NCI-H2196 treated with DMSO at 0.1 percent for 48 hours (cell line): Measurements from ENCODE around the gene LCN6.
"Not testable (repeated sequence)": the region's sequence is repeated elsewhere in the genome, so short reads cannot be mapped to it uniquely, and the experiment has no call there.

ENCODE experiments used
- DNase-seq: peaks from one replicate; lab custom pipeline; 2025; ENCODE audit not compliant: unreplicated experiment; lab: John Stamatoyannopoulos, UW

Gene LCN6, protein sequence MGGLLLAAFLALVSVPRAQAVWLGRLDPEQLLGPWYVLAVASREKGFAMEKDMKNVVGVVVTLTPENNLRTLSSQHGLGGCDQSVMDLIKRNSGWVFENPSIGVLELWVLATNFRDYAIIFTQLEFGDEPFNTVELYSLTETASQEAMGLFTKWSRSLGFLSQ

DNA sequence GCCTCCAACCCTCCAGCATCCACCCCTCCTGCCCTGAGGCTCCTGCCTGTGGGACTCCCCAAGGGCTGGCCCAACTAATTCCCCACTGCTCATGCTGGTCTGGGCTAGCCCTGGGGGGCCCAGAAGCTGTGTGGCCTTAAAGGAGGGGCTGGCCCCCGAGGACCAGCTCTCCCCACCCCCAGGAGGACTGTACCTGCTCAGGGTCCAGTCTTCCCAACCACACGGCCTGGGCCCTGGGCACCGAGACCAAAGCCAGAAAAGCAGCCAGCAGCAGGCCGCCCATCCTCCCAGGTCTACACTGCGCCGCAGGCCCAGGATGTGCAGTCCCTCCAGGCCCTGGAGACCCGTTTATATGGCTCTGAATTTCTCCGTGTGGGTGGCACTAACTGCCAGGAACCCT, at the start of gene LCN6:
Gene LCN6, minus strand, starts transcription at position 325 of the 400 bp plus-strand sequence. Its CDS starts 42 bp downstream, at position 283.
- no peak for DNase-seq

DNA sequence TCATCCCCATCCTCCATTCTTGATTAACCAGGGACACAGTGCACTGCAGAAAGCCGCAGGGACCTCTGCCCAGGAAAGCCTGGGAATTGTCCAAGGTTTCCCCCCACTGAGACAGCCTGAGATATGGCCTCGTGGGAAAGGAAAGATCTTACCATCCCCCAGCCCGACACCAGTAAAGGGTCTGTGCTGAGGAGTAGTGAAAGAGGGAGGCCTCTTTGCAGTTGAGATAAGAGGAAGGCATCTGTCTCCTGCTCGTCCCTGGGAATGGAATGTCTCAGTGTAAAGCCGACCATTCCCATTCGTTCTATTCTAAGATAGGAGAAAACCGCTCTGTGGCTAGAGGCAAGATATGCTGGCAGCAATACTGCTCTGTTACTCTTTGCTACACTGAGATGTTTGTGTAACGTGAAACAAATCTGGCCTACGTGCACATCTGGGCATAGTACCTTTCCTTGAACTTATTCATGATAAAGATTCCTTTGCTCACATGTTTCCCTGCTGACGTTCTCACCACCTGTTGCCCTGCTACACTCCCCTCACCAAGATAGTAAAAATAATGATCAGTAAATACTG, 48.5 kb upstream of the LCN6 start:
- DNase-seq = not testable (repeated sequence)

DNA sequence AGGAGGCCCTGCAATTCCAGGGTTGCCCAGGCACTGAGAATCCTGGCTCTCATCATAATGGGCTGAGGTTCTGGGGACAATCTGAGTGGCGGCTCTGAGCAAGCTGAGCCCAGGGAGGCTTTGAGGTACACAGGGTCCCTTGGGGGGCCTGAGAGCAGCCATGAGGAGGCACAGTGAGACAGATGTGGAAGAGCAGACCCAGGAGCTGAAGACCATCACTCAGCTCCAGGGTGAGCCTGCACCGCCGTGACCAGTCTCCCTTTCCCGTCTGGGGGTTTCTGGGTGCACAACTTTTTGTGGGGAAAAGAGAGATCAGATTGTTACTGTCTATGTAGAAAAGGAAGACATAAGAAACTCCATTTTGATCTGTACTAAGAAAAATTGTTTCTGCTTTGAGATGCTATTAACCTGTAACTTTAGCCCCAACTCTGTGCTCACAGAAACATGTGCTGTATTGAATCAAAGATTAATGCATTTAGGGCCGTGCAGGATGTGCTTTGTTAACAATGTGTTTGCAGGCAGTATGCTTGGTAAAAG, 48.0 kb upstream of the LCN6 start, which contains the start of gene CCDC183:
Gene CCDC183, plus strand, starts transcription at position 101 of the 537 bp plus-strand sequence. Its CDS starts 60 bp downstream, at position 161.
- DNase-seq = no peak

DNA sequence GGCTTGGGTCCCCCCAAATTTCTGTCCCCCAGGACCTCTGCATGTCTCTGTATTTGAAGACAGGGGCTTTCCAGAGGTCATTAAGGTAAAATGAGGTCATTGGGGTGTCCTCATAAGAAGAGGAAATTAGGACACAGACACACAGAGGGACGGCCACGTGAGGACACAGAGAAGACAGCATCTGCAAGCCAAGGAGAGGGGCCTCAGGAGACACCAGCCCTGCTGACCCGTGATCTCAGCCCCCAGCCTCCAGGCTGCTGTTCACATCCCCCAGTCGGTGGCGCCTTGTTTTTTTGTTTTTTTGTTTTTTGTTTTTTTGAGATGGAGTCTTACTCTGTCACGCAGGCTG, 46.6 kb upstream of the LCN6 start:
- DNase-seq = no peak

DNA sequence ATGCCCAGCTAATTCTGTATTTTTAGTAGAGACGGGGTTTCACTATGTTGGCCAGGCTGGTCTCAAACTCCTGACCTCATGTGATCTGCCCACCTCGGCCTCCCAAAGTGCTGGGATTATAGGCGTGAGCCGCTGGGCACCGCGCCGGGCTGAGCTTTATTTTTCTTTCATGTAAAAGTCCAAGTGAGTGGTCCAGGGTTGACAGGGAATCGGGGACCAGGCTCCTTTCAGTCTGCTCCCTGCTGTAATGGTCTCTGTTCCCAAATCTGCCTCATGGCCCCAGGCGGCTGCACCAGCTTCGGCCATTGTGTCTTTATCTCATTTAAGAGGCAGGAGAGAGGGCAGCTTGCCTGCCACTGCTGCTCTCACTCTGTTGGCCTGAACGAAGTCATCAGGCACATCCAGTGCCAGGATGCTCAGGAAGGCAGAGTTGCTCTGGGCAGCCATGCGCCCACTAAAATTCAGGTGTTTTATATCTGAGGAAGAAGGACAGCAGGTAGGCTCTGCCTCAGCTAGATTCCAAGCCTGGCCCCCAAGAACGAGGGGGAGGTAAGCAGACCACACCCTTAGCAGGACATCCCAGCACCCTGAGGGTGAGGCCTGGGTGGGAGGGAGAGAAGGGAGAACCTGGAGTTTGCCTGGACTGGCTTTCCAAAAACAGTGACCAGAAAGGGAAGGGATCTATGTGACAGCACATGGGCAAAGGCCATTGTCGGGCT, 46.1 kb upstream of the LCN6 start:
- no peak for DNase-seq

DNA sequence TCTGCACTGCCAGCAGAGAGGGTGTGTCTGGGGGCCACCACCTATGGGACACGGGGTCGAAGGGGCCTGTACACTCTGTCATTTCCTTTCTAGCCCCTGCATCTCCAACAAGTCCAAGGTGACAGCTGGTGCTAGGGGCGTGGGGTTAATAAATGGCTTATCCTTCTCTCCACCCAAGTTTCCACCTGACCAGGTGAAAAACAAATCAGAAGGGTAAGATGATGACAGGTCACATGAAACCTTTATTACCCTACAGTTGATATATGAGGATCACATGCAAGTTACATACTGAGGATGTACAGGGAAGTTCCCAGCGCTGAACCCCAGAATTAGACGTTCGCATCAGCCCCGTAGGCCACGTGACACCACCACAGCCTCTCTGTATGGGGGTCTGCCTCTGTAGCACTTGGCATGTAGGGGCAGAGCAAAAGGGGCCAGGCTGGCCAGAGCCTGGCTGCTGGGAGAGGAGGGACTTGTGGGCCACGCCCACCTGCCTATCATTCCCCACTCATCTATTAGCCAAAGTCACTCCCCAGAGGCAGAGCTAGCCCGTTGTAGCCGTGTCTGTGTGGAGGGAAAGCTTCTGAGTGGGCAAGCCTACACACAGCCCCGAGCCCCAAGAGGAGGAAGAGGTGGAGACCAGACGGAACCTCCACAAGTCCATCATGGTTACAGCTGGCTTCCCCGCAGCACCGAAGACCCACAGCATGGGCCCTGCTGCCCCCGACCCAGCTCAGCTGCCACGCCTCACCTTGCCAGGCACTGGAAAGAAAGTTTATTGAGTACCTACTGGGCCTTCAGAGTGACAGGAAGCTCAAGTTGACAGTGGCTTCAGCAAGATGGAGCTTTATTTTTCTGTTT, 45.0 kb upstream of the LCN6 start:
- DNase-seq = no peak

DNA sequence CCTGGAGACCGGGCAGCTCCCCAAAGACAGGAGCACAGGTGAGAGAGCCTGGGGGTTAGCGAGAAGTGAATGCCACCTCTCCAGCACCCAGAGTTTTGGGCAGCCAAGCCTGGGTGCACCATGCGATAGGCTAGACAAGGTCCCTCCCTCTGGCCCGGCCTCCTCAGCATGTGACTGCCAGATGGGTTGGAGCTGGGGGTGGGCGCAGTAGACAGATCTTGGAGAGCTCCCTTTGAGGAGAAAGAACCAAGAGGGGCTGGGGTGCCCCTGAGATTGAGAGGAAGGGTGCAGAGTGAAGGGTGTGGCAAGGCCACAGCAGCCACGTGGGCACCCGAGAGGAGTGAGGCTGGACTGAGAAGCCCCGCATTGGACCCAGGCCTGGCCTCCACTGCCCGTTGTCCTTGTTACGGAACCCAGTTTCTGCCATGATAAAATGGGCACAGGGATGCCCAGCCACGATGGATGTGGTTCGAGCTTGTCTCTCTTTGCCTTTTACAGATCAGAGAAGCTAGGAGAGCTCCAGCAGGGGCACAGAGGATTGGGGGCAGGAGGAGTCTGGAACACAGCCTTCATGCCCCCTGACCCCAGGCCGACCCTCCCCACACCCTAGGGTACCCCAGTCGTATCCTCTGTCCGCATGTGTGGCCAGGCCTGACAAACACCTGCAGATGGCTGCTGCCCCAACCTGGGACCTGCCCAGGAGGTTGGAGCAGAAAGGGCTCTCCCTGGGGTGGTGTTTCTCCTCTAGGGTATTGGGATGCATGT, 44.2 kb upstream of the LCN6 start:
- DNase-seq = no peak

DNA sequence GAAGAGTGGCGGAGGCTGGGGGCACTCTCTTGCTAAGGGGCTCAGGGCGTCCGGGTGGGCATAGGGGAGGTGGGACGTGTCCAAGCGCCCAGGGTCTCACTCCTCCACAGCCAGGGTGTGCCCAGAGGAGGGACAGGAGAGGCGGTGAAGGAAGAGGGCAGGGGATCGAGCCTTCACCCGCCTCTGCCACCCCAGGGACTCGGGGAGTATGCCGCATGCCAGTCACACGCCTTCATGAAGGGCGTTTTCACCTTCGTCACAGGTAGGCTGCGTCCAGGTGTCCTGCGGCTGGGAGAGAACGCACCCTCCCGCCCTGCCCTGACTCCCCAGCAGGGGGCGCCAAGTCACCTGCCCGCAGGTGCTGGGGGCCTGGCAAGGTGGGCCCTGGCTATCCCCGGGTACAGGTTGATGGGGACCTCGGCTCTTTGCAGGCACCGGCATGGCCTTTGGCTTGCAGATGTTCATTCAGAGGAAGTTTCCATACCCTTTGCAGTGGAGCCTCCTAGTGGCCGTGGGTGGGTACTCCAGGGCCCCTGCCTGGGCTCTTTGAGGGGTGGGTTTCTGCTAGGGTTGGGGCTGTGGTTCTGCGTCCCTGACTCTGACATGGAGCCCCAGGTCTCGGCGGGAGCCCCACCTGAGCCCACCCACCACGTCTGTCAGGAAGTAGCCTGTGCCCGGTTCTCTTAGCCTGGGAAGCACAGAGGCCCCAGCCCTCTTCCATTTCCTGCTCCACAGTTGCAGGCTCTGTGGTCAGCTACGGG, 43.4 kb upstream of the LCN6 start:
- DNase-seq = peak; percentile 61

DNA sequence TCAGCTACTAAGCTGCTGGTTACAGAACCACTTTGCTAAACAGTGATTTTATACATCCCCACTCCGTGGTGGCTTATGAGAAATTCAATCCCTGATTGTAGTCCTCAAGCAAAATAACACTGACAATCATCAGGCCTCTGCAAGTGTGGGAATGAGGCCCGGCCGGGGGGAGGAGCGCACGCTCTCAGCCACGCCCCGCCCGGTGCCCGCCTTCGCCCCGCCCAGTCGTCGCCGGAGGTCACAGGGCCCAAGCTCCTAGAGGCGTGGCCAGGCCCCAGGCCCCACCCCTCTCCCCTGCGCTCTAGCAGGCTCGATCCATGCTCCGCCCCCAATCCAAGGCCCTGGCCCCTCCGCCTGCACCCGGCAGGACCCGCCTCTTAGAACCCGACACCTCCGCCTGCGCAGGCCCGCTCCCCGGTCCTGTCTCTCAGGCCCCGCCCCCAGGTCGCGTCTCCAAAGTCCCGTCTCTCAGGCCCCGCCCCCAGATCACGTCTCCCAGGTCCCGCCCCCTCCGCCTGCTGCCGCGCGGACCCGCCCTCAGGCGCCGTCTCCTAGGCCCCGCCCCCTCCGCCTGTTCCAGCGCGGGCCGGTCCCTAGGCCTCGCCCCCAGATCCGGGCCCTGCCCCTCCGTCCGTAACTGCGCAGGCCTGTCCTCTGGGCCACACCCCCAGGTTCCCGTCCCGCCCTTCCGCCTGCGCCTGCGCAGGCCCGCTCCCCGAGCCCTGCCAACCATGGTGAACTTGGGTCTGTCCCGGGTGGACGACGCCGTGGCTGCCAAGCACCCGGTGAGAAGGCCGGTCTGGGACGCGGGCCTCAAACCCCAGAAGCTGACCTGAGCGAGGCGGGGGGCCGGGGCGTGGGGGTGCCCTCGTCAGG, 42.6 kb upstream of the LCN6 start, which contains the start of gene TMEM141:
Gene TMEM141, plus strand, starts transcription at position 705 of the 876 bp plus-strand sequence. Its CDS starts 27 bp downstream, at position 732.
- DNase-seq = peak; percentile 99

DNA sequence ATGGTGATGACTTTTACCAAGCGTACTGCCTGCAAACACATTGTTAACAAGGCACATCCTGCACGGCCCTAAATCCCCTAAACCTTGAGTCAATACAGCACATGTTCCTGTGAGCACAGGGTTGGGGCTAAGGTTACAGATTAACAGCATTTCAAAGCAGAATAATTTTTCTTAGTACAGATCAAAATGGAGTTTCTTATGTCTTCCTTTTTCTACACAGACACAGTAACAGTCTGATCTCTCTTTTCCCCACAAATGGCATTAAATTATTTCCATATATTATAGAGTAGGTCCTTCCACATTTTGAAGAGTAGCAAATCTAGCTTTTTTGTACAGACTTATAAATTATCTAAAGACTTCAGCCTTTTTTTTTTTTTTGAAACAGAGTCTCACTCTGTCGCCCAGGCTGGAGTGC, 41.2 kb upstream of the LCN6 start:
- DNase-seq = no peak

DNA sequence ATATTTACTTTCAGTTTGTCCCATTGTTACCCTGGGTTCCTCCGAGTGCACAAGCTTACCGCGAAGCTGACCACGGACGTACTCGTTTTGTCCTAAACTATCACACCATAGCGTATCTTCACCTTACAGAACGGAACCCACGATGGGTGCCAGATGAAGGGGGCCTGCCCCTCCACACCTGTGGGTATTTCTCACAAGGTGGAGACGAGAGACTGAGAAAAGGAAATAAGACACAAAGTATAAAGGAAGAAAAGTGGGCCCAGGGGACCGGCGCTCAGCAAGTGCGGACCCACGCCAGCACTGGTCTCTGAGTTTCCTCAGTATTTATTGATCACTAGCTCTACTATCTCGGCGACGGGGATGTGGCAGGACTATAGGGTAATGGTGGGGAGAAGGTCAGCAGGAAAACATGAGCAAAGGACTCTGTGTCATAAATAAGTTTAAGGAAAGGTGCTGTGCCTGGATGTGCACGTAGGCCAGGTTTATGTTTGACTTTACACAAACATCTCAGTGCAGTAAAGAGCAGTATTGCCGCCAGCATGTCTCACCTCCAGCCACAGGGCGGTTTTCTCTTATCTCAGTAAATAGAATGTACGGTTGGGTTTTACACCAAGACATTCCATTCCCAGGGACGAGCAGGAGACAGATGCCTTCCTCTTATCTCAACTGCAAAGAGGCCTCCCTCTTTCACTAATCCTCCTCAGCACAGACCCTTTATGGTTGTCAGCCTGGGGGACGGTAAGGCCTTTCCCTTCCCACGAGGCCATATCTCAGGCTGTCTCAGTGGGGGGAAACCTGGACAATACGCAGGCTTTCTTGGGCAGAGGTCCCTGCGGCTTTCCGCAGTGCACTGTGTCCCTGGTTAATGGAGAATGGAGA, 40.6 kb upstream of the LCN6 start:
- DNase-seq = not testable (repeated sequence)

DNA sequence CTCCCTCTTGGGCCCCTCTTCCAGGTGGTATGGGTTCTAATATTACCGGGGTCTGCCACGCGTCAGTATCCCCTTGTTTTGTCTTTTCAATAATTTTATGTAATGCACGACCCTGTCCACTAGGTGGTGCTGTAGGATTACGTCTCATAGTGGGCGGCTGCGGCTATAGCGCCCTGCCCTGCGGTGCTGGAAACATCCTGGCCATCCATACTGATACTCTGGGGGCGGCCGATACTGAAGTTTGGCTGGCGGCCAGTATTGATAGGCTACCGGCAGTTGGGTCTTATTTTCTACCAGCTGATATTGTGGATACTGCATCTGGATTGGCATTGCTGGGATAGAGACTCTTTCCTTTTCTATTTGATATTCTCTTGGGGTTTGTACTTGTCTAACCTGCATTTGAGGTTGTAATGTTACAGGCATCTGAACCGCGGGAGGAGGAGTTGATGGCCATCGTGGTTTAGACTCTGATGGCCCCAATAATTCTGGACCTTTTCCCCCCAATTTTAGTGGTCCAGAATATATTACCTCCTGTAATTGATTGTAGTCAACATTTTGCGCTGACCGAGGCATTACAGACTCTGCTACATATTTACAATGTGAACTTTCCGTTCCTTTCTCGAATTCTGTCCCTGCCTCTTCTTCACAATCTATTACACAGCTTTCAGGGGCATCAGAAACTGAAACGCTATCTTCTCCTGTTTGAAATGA, 39.5 kb upstream of the LCN6 start:
- peak; percentile 58 for DNase-seq

DNA sequence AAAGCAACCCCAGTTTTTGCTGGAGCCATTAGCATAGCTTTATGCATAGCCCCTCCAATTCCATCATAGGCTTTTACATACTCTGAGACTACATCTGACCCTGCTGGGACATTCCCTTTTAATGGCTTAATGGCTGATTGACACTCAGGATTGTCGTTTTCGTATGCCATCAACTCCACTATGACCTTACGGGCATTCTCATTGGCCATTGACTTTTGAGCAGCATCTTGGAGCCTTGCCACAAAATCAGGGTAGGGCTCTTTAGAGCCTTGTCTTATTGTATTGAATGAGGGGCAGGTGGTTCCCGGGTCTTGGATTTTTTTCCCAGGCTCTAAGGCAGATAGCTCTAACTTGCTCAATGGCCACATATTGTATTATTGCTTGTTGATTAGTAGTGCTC, 38.7 kb upstream of the LCN6 start:
- not testable (repeated sequence) for DNase-seq

DNA sequence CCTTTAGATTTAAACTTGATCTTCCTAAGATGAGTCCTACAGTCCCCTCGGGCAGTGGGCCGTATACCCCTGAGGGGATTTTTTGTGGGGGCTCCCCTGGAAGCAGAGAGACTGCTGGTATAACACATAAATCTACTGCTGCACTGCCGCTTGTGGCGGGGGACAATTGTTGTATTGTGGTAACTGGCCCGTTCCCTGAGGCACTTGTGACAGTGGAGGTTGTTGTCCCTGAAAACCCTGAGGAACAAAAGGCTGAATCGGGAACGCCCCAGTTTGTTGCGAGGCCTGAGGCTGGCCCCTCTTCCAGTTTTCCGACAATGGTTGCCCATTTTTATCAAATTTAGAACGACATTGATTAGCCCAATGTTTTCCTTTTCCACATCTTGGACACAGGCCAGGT, 38.1 kb upstream of the LCN6 start:
- DNase-seq = no peak

DNA sequence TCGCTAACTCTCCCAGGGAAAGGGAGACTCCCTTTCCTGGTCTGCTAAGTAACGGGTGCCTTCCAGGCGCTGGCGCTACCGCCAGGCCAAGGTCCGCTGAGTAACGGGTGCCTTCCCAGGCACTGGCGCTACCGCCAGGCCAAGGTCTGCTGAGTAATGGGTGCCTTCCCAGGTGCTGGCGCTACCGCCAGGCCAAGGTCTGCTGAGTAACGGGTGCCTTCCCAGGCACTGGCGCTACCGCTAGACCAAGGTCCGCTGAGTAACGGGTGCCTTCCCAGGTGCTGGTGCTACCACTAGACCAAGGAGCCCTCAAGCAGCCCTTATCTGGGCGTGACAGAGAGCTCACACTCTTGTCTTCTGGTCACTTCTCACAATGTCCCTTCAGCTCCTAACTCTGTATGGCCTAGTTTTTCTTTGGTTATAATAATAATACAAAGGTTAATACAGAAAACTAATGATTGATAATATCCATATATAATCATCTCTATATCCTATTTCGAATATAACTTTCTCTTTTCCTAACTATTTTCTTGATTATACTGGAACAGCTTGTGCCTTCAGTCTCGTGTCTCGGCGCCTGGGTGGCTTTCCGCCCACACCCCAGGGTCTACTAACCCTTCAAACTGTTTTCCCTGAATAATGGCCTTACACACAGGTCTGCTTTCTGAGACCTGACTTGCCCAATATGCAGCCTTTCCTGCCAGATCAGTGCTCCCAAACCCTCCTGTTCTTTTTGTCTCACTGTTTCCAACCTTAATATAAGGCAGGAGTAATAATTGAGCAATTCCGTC, 37.4 kb upstream of the LCN6 start:
- DNase-seq = not testable (repeated sequence)

DNA sequence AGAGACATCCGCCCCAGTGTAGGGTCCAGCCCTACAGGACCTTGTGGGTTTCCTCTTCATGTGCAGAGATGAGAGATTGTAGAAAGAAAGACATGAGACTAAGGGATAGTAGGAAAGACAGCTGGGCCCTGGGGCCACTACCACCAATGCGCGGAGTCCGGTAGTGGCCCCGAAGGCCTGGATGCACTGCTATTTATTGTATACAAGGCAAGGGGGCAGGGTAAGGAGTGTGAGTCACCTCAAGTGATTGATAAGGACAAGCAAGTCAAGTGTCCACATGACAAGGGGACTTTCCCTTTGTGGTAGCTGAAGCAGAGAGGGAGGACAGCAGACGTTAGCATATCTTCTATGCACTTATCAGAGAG, 36.7 kb upstream of the LCN6 start:
- no peak for DNase-seq
